SK-N-MC (cell line): ENCODE measurements around the gene FILIP1L.

Experiments used
- DNase-seq: peaks from one replicate; pipeline ENCODE4 v3.0.0-alpha.2; 2011; ENCODE audit warnings: low read depth, low spot score
- H3K27ac ChIP-seq: fragments of 200-600 bp; sonication (generic); 2 replicates; pipeline ENCODE4 v1.5.1; 2016; ENCODE audit warnings: mixed run types
- H3K36me3 ChIP-seq: fragments of 200-600 bp; sonication (generic); 2 replicates; pipeline ENCODE4 v1.6.1; 2017; ENCODE audit warnings: antibody characterized with exemption, low read length, mixed read lengths; ENCODE audit not compliant: insufficient read depth
- H3K4me3 ChIP-seq: fragments of 200-600 bp; sonication (generic); 2 replicates; pipeline ENCODE4 v1.5.1; 2016
- H3K9ac ChIP-seq: fragments of 200-600 bp; sonication (generic); 2 replicates; pipeline ENCODE4 v1.8.0; 2017; ENCODE audit warnings: mixed run types, mixed read lengths; ENCODE audit not compliant: insufficient read length
- H3K9me3 ChIP-seq: fragments of 200-600 bp; sonication (generic); 2 replicates; pipeline ENCODE4 v1.6.1; 2017; ENCODE audit warnings: low read depth, mild to moderate bottlenecking, antibody characterized with exemption, low read length, moderate library complexity, mixed read lengths
- EZH2 ChIP-seq: fragments of 200-600 bp; sonication (generic); IDR thresholded peaks from one replicate; pipeline ENCODE4 v1.6.1; 2017; ENCODE audit warnings: antibody characterized with exemption
- FOXP2 ChIP-seq: optimal IDR thresholded peaks from 2 replicates; pipeline ENCODE3; 2011; ENCODE audit warnings: mild to moderate bottlenecking, moderate library complexity; ENCODE audit not compliant: insufficient read depth; ENCODE audit errors: extremely low read length, control extremely low read depth
- POLR2AphosphoS5 ChIP-seq: IDR thresholded peaks from 2 replicates; pipeline ENCODE4 v1.6.1; 2012; ENCODE audit warnings: mild to moderate bottlenecking, low read depth, low read length, borderline replicate concordance

FILIP1L gene

GRCh38 chr3:99838755-99839154 lies 275.5 kb downstream of the FILIP1L start:
- TF ChIP-seq EZH2 (no peak), FOXP2 (no peak), POLR2AphosphoS5 (no peak)
- H3K9me3 ChIP-seq: no peaks in the 10 kb centered on the region
- H3K27ac ChIP-seq: no peak overlapping the region
- H3K36me3 ChIP-seq: no peaks in the 10 kb centered on the region
- no peak overlapping the region for H3K9ac ChIP-seq
- H3K4me3 ChIP-seq: no peak overlapping the region
- no peak for DNase-seq

DNA sequence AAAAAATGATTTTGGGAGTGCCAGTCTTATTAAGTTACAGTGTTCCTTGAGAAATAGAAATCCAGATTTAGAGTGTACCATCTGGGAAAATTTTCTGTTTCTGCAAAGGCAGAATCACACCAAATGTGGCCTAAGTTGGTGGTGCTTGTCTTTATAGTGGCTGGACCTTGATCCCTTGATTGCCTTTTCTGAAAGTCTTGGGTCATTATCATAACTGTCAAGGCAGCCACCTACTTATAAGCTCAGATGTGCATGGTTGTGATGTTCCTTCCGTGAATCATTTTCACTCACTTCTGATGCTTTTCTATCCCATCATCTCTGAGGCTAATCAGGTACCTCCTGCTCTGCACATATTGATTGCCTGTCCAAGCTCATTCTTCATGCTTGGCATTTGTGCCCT lies 276.6 kb downstream of the FILIP1L start:
- Histone ChIP-seq H3K9me3 (no peaks in the 10 kb centered on the region), H3K27ac (no peak overlapping the region), H3K4me3 (no peak overlapping the region), H3K36me3 (no peaks in the 10 kb centered on the region), H3K9ac (no peak overlapping the region)
- no peak for TF ChIP-seq FOXP2
- TF ChIP-seq POLR2AphosphoS5: no peak
- TF ChIP-seq EZH2: no peak
- DNase-seq: no peak

GRCh38 chr3:99836681-99837080 lies 277.6 kb downstream of the FILIP1L start:
- DNase-seq: no peak
- TF ChIP-seq POLR2AphosphoS5: no peak
- no peak overlapping the region for H3K27ac ChIP-seq
- no peak overlapping the region for H3K9ac ChIP-seq
- H3K9me3 ChIP-seq: no peaks in the 10 kb centered on the region
- H3K36me3 ChIP-seq: no peaks in the 10 kb centered on the region
- no peak overlapping the region for H3K4me3 ChIP-seq

GRCh38 chr3:99834211-99834957 lies 279.9 kb downstream of the FILIP1L start:
- no peak for TF ChIP-seq POLR2AphosphoS5
- no peak for TF ChIP-seq FOXP2
- no peak for TF ChIP-seq EZH2
- Histone ChIP-seq H3K9ac (no peak overlapping the region), H3K36me3 (no peaks in the 10 kb centered on the region), H3K27ac (no peak overlapping the region), H3K4me3 (no peak overlapping the region), H3K9me3 (no peaks in the 10 kb centered on the region)
- no peak for DNase-seq

DNA sequence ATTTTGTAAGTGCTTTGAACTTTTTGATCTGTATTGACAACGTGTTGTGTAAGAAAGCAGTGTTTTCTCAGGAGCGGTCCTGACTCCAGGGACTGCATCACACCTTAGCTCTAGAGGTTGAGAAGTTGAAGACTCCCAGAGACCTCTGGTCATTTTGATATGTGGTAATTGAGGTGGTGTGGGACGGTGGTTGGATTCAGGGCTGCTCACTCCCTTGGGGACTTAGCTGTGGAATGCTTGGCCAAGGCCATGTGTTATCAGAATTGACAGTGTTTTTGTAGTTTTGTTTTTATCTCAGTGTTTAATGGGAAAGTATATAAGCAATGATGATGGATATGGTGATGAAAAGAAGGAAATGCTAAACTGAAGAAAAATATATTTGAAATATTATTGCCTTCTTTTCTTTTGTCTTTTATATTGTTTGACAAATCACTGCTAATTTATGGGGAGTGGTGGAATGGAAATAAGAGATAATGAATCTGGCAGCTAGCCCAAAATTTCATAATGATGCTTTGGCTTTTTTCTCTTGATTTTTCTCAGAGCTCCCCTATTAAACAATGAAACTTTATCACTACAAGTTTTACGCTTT lies 280.6 kb downstream of the FILIP1L start:
- TF ChIP-seq POLR2AphosphoS5 (no peak), FOXP2 (no peak), EZH2 (no peak)
- Histone ChIP-seq H3K4me3 (no peak overlapping the region), H3K9me3 (no peaks in the 10 kb centered on the region)

GRCh38 chr3:99829844-99830243 lies 284.5 kb downstream of the FILIP1L start:
- no peaks in the 10 kb centered on the region for H3K36me3 ChIP-seq
- H3K4me3 ChIP-seq: no peak overlapping the region
- TF ChIP-seq FOXP2: no peak
- no peak for DNase-seq
- H3K9ac ChIP-seq: no peak overlapping the region
- no peaks in the 10 kb centered on the region for H3K9me3 ChIP-seq
- no peak overlapping the region for H3K27ac ChIP-seq

More for the DNA sequence above, 280.6 kb downstream of the FILIP1L start:
- DNase-seq: no peak
- no peak overlapping the region for H3K27ac ChIP-seq
- H3K36me3 ChIP-seq: no peaks in the 10 kb centered on the region
- no peak overlapping the region for H3K9ac ChIP-seq

DNA sequence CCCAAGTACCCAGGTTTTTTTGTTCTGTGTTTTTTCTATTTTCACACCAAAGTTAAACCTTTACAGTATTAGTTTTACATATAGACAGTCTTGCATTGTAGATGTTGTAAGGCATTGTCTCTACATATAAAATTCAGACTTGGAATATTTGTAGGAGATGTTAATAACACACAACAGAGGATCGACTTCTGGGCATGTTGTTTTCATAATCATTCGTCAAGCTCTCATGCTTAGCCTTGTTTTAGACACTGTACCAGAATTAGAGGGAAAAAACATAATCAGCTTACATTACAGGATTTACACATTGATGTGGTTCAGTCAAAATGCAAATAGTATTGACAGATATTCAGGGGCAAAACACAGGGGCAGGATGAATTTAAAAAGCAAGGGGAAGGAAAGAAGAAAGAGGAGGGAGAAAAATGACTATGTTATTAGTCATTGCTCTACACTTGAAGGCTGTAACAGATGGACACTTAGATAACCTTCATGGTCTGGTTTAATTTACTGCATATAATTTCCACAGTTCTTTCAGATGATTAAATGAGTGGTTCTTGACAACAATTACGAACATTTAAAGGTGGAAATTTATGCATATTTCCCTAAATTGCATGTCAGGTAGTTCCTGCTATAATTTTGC lies 289.2 kb downstream of the FILIP1L start:
- Histone ChIP-seq H3K9me3 (no peaks in the 10 kb centered on the region), H3K4me3 (no peak overlapping the region), H3K9ac (no peak overlapping the region), H3K27ac (no peak overlapping the region), H3K36me3 (no peaks in the 10 kb centered on the region)
- DNase-seq: no peak
- TF ChIP-seq FOXP2 (no peak), POLR2AphosphoS5 (no peak), EZH2 (no peak)

DNA sequence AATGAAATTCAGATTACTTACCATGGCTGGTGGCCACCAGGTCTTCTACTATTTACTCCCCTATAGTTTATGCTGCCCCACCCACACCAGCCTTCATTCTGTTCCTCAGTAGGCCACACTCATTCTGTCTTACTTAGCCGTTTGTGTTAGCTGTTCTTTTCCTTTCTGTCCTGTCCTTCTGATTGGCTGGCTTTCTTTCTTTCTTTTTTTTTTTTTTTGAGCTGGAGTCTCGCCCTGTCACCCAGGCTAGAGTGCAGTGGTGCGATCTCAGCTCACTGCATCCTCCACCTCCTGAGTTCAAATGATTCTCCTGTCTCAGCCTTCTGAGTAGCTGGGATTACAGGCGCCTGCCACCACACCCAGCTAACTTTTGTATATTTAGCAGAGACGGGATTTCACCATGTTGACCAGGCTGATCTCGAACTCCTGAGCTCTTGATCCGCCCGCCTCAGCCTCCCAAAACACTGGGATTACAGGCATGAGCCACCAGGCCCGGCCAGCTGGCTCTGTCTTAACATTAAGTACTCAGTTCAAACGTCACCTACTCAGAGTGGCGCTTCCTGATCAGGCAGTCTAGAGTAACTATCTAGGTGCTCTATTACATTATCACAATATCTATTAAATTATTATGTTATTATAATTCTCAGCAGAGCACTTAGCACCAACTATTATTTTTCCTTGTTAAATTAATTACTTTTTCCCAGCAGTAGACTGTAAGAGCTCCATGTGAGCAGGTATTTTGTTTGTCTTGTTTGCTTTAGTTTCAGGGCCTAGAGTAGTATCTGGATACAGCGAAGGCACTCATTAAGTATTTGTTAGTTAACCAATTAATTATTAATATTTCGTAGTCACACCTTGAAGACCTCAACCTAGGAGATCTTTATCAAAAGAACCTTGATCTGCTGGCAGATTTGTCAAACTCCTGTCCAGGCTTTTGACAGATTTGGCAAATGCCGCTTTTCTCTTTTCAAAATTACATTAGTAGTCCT lies 290.3 kb downstream of the FILIP1L start:
- H3K9me3 ChIP-seq: no peaks in the 10 kb centered on the region
- H3K27ac ChIP-seq: no peak overlapping the region
- H3K36me3 ChIP-seq: no peaks in the 10 kb centered on the region
- no peak overlapping the region for H3K4me3 ChIP-seq
- no peak for TF ChIP-seq FOXP2
- TF ChIP-seq POLR2AphosphoS5: no peak
- no peak for DNase-seq
- H3K9ac ChIP-seq: no peak overlapping the region
